HG03139 (cell line): ENCODE results near the gene HNRNPAB.
A peak's percentile ranks its signal among the peaks of the same experiment; 100 is the strongest.
"Not testable (repeated sequence)": the region's sequence is repeated elsewhere in the genome, so short reads cannot be mapped to it uniquely, and the experiment has no call there.

Experiments
- ATAC-seq: cut with Tn5 transposase; IDR thresholded peaks from one replicate; pipeline ENCODE4 v1.9.1; 2021; ENCODE audit not compliant: unreplicated experiment

HNRNPAB gene

DNA sequence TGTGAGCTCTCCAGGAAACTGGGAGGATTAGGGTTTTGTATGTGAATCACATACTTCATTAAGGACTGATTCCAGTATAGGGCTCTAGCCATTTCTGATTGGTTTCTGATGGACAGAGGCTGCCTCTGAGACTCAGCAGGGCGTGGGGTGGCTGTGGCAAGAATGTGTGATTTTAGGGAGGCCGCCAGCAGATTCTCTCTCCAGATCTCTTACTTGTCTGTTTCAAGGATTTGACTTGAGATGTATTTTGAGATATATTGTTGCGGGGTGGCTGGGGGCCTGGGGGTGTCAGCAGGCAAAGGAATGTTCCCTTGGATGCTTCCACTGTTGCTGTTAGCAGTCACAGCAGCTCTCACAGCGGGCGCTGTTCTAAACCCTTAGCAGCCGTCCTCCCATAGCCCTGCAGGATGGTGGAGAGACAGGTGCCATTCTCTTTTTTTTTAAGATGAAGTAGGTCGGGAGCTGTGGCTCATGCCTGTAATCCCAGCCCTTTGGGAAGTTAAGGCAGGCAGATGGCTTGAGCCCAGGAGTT is 8.0 kb upstream of the HNRNPAB start:
- ATAC-seq: no peak

DNA sequence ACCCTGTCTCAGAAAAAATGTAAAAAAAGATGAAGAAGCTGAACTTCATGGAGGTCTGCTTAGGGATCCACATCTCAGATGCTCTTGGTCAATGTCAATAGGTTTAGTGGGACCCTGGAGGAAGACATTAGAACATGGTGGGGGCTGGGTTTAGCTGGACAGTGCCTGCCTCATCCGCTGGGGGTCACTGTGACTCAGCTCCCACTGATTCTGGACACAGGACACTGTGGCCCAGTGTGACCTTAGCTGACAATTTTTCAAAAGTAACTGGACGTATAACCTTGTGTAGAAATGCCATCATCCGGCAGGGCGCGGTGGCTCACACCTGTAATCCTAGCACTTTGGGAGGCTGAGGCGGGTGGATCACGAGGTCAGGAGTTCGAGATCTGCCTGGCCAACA is 7.3 kb upstream of the HNRNPAB start:
- no peak for ATAC-seq

DNA sequence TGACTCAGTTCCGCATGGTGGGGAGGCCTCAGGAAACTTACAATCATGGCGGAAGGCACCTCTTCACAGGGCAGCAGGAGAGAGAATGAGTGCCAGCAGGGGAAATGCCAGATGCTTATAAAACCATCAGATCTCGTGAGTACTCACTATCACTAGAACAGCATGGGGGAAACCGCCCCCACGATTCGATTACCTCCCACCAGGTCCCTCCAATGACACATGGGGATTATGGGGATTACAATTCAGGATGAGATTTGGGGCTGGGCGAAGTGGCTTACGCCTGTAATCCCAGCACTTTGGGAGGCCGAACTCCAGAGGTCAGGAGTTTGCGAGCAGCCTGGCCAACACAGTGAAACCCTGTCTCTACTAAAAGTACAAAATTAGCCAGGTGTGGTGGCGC is 6.2 kb upstream of the HNRNPAB start:
- not testable (repeated sequence) for ATAC-seq

DNA sequence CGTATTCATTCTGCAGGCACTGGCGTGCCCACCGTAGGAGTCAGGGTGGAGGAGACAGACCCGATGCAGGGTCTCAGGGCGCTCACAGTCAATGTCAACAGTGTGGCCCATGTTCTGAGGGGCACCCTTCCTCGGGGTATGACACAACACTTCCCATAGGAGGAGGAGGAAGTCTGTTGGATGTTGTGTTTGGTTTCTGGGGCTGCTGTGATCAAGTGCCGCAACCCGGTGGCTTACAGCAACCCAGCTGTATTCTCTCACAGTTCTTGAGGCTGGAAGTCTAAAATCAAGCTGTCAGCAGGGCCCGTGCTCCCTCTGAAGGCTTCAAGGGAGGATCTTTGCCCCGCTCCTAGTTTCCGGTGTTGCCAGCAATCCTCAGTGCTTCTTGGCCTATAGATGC is 5.6 kb upstream of the HNRNPAB start:
- no peak for ATAC-seq

DNA sequence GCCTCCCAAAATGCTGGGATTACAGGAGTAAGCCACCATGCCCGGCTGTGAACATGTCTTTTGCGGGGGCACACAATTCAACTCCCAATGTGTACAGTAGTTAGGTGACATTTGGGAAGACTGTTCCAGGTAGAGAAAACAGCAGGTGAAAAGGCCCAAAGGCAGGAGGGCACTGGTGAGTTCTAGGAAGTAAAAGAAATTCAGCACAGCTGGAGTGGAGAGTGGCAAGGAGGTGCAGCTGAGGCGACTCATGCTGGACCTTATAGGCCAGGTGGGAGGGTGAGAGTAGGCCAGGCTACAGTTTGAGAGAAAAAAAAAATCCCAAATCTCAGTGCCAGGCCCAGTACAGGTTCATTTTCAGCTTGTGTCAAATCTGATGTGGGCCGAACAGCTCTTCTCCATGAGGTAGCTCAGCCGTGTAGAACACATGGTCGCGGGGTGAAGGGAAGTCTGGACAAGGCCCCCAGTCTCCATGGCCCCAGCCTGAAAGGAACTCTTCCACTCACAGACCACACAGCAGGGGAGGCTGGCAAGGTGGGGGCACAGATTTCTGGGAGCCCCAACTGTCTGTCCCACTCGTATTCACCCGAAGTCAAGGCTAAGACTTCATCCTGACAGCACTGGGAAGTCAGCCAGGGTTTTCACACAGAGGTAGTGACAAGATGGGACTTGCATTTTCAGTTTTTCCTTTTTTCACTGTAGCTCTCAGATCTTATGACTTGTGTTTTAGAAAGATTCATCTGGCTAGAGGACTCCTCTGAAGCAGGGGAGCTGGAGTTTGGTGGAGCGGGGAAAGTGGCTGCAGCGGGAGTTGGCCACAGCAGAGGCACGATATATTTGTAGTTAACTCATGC is 4.5 kb upstream of the HNRNPAB start:
- ATAC-seq: no peak

DNA sequence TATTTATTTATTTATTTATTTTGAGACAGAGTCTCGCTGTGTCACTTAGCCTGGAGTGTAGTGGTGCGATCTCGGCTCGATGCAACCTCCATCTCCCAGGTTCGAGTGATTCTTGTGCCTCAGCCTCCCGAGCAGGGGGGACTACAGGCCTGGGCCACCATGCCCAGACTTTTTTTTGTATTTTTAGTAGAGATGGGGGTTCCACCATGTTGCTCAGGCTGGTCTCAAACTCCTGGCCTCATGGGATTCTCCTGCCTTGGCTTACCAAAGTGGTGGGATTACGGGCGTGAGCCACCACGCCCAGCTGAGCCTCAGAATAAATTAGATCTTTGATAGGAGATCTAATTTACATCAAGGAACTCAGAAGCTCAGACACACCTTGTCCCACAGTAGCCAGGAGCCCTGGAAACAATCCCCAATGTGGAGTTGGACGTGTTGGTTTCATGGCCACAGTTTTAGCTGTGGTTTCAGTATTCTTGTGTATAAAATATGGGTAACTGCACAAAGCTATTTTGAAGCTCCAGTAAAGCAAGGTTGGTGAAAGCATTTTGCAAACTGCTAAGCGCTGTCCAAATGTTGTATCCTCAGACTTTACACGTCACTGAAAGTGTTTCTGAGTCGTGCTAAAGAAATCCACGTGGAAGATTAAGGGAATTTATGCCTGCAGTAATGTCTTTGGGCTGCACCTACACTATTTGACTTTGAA is 3.0 kb upstream of the HNRNPAB start:
- no peak for ATAC-seq

DNA sequence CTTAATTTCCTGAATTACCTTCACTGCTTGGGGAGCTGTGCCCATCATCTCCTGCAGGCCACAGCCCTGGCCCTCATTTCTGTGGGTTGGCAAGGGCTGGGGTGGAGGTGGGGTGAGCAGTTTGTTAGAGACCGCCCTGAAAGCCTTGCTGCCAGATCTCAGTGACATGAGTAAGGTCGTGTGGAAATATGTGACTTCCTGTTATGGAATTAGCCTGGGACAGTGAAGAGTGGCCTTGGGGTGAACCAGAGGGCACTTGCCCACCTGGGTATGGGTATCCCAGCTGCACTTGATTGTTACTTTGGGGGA is 2.5 kb upstream of the HNRNPAB start:
- no peak for ATAC-seq

GRCh38 chr5:178202541-178202940 is 1.8 kb upstream of the HNRNPAB start:
- no peak for ATAC-seq

GRCh38 chr5:178203670-178204181 is 607 bp upstream of the HNRNPAB start:
- ATAC-seq: peak; percentile 7

- ATAC-seq: peak; percentile 54
Observed at GRCh38 chr5:178204935-178205748, 809 bp downstream of the HNRNPAB start.

- ATAC-seq: no peak
Observed at GRCh38 chr5:178205749-178206047, 1.4 kb downstream of the HNRNPAB start.

DNA sequence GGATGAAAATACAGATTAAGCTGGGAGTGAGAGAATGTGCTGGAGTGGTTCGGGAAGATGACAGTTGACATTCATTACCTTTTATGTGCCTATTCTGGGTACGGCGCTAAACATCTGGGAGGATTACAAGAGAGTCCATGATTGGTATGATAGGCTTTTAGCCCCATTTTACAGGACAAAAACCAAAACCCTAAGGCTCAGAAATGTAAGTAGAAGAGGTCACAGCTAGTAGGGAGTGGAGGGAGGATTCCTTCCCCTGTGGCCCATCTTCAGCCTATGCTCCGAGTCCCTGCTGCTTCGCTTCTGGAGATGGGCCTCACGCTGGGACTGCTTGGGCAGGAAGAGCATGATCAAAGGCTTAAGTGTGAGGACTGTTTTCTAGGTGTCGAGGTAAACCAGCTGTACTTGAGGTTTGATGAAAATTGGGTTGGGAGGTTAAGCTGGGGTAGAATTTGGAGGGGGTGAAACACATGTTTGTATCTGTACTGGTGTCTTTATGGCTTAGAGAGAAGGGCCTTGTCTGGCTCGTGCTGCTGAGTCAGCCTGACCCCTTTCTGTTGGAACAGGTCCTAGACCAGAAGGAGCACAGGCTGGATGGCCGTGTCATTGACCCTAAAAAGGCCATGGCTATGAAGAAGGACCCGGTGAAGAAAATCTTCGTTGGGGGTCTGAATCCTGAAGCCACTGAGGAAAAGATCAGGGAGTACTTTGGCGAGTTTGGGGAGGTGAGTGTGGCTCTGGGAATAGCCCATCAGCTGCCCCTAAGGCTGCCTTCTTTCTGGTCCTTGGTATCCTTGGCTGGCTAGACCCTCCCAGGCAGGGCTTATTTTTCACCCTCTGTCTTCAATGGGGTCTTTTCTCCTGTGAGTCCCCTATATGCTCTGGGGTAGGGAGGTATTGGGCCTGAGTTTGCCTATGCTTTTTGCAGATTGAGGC is 2.1 kb downstream of the HNRNPAB start:
- ATAC-seq: no peak

DNA sequence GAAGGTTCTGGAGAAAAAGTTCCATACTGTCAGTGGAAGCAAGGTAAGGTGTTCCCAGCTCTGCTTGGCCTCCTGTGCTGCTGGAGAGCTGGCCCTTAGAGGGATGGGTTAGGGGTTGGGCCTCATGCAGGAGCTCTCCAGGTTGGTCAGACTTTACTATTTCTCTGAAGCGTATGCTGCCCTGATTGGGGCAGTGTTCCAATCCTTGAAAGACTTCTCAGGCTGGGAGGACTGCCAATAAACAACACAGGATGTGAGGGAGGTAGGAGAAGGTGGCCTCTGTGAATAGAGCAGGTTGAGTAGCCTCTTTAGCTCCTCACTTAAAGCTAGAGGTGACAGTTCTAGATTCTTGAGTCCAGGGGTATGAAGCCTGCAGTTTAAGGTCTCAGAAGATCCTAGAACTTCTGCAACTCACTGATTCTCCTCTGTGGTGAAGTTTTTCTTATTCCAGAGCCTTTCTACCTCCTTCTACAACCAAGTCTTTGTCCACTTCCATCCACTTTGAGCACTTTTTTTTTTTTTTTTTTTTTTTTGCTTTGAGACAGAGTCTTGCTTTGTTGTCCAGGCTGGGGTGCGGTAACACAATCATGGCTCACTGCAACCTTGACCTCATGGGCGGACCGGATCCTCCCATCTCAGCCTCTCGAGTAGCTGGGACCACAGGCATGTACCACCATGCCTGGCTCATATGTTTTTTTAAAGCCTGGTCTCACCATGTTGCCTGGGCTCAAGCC is 3.0 kb downstream of the HNRNPAB start:
- no peak for ATAC-seq

DNA sequence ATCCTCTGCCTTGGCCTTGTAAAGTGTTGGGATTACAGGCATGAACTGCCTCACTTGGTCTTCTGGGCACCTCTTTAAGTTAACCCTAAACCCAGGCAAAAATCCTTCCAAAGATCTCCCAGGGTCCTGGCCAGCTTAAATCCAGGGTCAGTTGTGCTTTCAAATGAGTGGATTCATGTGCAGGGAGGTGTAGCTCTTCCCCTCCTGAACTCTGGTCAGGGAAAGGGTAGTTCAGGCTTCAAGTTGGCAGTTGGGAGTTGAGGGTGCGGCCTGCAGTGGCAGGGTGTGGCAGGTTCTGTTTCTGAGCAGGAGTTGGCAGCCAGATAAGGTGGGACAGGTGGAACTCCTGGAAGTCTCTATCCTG is 3.6 kb downstream of the HNRNPAB start:
- ATAC-seq: no peak

DNA sequence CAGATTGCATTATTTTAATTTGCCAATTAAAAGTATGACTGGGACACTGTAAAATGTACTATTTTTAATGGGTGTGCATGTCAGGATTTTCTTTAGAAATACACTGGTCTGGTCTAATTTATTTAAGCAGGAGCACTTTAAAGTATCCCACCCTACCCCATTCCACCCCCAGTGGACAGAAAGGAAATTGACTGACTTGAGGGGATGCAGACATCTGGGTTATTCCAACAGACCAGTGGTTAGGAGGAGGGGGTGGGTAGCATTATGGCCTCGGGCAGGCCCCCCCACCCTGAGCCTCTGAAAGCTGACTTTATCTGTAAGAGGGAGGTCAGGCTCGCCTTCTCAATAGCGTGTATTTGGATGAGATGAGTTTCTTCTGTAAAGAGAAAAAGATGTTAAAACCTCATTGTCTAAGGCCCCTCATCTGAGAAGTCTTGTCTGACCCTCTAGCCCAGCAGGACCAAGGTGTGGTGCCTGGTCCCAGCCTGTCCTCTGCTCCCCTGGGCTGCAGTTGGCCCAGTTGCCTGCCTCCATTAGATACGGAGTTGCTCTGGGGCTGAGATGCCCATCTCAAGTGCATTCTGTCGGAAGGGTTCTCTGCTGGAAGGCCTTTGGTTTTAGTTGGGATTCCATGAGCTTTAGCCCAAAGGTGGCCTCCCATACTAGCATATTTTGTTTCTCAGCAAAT is 4.4 kb downstream of the HNRNPAB start:
- ATAC-seq: no peak

DNA sequence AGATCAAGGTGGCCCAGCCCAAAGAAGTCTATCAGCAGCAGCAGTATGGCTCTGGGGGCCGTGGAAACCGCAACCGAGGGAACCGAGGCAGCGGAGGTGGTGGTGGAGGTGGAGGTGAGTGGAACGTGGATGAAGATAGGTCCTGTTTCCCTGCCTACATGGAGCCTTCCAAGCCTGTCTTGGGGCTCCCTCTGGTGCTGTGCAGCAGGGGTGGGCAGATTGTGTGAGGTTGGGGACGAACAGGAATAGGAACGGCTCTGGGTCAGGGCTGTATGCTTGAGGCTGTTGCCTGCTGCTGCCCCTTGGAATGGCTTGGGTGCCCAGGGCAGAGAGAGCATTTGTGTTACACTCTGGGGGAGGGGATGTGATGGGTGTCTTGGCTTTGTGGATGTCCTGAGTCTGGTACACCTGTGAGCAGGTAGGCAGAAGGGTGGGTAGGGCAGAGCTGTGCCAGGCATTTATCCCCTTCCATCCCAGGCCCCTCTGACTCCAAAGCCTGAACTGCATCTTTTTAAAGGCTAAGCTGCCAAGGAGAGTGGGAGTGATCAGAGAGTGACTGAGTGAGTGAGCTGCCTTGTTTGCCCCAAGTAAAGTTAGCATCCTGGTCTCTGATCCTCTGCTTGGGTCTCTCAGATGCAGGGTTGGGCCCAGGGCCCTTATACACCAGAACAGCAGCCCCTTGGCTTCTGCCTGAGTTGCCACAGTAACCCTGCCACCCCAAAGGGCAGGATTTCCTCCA is 5.2 kb downstream of the HNRNPAB start:
- ATAC-seq: no peak

DNA sequence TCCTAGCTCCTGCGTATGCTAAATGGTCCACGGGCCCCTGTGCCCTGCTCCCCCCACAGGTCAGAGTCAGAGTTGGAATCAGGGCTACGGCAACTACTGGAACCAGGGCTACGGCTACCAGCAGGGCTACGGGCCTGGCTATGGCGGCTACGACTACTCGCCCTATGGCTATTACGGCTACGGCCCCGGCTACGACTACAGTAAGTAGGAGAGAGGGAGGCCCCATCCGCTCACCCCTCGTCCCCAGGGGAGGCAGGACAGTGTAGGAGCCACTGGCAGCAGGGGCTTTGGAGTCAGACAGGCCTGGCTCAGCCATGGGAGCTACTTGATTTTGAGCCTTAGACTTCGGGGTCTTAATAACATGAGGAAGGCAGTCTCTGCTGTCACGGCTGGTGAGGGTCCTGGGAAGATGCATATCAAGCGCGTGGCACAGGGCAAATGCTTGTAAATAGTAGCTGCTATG is 5.8 kb downstream of the HNRNPAB start:
- ATAC-seq: no peak

GRCh38 chr5:178210686-178211085 is 6.4 kb downstream of the HNRNPAB start:
- no peak for ATAC-seq
